GM19438 (cell line): ENCODE measurements around the gene PSG6.
"Not testable (repeated sequence)": the region's sequence is repeated elsewhere in the genome, so short reads cannot be mapped to it uniquely, and the experiment has no call there.

Experiments
- ATAC-seq: cut with Tn5 transposase; IDR thresholded peaks from one replicate; pipeline ENCODE4 v1.9.1; 2021; ENCODE audit warnings: low read depth; ENCODE audit not compliant: unreplicated experiment

PSG6 gene

DNA sequence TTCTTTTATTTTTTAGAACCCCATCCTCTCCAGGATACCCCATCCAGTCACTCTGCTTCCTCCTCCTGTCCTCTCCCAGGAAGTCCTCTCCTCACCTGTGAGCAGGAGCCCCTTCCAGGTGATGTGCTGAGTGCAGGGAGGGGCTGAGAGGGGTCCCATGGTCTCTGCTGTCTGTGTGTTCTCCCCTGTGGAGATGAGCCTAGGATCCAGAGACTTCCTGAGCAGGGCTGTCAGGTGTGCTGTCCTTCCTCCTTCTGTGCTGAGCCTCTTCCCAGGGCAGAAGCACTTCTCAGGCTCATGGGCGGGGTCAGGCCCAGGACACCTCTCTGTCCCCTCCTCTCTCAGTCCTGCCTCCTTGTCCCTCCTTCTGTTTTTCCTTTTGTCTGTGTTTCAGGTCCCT, at the start of gene PSG6:
Gene PSG6, minus strand, starts transcription at position 261 of the 400 bp plus-strand sequence. Its CDS starts 102 bp downstream, at position 159.
- not testable (repeated sequence) for ATAC-seq

DNA sequence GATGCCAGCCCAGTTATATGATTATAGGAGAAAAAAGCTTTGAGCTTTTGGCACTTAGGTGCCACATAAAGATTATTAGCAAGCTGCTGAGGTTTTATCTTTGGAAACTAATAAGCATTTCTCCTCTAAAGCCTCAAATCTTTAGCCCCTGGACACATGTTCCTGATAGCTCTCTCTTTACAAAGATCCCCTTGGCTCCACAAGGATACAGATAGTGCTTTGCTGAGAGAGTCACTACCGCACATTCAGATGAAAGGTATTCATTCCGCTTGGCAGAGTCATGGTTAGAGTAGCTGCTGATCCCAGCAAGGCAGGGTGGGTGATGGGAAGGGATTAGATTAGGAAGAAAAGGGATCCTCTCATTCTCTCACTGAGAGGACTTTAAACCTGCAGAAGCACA, 47.5 kb upstream of the PSG6 start:
- ATAC-seq, result no peak

DNA sequence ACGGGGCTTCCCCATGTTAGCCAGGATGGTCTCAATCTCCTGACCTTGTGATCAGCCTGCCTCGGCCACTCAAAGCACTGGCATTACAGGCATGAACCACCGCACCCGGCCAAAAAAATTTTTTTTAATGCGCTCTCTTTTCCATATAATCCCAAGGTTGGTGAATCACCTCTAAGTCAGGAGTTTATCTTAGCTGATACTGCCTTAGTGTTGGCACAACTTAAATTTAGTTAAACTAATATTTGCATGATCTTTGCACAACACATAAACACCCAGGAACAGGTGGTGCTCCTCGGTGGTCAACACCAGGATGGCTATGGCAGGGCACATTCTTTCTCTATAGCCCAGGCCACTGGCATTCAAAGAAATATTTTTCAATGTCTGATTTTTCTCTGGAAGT, 43.4 kb upstream of the PSG6 start:
- ATAC-seq, result no peak

DNA sequence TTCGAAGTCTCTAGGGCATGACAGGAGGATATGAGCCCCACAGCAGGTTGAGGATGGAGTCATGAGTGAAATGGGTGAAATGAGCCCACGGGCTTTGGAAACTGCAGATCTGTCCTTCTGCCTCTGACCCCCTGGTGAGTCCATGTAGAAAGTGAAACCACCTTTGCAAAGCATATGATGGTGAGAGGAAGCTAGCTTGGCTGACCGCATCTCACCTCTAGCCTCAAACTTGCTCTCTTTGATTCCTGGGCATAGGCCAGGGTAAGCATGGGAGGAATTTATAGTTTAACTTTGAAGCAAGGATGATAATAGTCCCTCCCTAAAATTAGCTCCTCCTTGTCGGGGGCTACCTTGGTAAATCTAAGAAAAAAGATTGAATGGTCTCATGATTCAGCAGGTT, 34.4 kb upstream of the PSG6 start:
- not testable (repeated sequence) for ATAC-seq

DNA sequence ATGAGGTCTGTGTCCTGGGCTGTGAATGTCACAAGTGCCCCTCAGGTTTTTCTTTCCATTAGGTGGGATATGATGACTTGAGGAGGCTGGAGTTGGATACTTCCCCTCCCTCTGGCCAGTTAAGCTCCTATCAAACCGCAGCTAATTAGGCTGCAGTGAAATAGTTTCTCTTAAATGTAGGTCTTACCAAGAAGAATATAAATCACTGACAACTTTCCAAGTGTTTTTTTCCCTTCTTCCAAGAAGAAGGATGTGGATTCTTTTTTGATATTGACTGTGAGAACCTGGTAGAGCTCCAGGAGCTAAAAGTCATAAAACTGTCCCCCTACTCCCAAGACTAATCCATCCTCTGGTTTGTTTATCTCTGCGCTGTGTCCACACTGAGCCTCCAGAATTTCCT, 33.8 kb upstream of the PSG6 start:
- ATAC-seq, result not testable (repeated sequence)

DNA sequence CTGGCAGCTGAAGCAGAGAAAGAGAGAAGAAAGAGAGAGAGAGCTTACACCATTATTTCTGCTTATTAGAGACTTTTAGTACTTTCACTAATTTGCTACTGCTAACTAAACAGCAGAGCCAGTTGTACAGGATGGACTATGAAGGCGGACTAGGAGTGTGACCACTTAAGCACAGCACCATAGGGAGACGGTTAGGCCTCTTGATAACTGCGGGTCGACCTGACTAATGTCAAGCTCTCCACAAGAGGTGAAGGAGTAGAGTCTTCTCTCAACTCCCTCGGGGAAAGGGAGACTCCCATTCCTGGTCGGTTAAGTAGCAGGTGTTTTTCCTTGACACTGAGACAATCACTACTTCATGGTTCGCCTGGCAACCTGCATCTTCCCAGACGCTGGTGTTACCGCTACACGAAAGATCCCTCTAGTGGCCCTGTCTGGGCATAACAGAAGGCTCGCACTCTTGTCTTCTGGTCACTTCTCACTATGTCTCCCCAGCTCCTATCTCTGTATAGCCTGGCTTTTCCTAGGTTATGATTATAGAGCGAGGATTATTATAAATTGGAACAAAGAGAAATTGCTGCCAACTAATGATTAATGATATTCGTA, 24.6 kb upstream of the PSG6 start:
- ATAC-seq, result no peak

DNA sequence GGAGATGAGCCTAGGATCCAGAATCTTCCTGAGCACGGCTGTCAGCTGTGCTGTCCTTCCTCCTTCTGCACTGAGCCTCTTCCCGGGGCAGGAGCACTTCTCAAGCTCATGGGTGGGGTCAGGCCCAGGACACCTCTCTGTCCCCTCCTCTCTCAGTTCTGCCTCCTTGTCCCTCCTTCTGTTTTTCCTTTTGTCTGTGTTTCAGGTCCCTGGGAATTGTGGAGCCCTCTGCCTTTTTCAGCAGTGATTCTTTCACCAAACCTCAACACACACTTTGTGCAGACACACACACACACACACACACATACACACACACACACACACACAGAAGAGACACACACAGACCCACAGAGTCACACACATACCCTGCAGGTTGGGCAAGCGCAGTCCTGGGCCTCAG, 19.4 kb upstream of the PSG6 start, which contains the start of gene PSG7:
Gene PSG7, minus strand, starts transcription at position 101 of the 400 bp plus-strand sequence. CDS start 131 bp downstream, outside the sequence.
- ATAC-seq, result not testable (repeated sequence)

DNA sequence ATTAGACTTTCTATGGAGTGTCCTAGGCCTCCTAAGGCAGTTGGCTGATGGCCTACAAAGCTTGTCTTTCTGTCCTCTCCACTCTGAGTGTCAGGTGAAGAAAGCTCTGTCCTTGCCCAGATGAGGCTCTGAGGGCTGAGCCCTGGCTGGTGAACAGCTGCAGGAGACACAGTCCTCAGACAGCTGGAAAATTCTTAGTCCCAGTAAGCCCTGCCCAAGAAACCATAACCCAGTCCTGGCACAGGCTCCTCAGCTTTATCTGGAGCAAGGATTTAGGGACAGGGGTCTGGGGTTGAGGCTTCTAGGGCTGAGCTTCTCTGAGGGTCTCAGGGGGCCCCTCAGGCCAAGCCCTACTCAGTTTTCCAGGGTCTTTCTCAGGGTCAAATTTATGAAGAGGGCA, 17.0 kb upstream of the PSG6 start:
- ATAC-seq, result not testable (repeated sequence)

DNA sequence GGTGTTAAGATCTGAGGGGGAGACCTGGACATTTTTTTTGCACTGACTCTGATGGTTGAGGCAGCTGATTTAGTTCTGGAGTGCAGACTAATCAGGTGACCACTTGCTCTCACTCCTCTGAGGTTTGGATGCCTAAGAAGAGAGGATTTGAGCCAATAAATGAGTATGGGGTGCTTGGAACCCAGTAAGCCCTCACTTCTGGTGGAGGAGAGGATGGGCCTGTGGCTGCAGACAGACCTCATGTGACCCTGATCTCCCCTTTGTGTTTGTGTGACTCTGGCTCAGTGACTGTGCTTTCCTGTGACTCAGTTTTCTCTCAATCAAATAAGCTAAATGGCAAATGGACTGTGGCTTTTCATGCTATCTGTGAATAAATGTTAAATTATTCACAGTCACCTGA, 16.5 kb upstream of the PSG6 start:
- ATAC-seq, result not testable (repeated sequence)

DNA sequence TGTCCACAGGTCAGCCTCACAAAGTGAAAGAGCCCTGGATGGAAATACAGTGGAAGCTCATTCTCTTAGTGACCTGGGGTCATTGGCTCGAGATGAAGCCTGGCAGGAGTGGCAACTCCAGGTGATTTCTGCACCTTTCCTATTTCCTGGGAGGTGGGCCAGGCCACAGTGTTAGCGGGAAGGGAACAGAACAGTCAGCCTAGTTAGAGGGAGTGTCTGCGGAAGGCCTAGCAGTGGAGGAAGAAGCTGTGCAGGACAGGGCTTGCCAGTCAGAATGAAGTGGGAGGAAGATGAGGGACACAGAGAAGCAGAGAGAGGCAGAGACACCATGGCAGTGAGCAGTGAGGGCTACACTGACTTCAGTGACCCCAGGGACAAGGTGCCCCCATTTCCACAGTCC, 15.7 kb upstream of the PSG6 start:
- ATAC-seq, result not testable (repeated sequence)

DNA sequence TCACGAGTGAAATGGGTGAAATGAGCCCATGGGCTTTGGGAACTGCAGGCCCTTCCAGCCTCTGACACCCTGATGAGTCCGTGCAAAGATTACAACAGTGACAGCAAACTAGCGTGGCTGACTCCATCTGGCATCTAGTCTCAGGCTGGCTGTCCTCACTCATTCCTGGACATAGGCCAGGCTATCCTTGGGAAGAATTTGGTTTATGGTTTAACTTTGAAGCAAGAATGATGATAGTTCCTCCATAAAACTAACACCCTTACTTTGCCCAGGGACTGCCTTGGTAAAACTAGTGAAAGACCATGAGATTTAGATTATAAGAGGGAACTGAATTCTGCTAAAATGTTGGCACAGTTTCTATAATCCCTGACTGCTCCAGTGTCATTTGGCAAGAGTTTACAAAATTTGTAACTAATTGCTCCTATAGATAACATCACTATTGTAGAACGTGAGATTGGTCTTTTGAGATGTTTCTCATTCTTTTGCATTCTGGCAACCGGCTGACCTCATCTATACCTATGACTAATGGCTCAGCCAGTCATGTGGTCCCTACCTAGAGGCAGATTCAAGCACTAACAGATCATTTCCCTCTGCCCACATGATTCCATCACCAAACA, 14.9 kb upstream of the PSG6 start:
- not testable (repeated sequence) for ATAC-seq

DNA sequence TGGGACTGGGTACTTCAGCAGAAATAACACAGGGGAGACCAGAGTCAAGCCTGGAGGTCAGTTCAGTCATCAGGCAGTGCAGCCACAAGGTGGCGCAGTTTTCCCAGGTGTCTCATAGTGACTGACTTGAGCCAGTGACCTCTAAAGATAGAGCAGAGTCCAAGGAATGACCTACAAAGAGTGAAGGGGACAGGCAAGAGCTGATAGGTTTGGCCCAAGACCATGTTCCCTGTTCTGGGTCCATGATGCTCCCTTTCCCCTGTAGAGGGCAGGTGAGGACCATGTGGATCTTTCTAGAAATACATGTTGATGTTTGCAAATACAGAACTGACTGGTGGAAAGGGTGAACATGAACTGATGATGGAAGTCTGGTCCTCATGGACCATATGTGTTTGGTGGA, 12.5 kb upstream of the PSG6 start:
- ATAC-seq, result not testable (repeated sequence)

DNA sequence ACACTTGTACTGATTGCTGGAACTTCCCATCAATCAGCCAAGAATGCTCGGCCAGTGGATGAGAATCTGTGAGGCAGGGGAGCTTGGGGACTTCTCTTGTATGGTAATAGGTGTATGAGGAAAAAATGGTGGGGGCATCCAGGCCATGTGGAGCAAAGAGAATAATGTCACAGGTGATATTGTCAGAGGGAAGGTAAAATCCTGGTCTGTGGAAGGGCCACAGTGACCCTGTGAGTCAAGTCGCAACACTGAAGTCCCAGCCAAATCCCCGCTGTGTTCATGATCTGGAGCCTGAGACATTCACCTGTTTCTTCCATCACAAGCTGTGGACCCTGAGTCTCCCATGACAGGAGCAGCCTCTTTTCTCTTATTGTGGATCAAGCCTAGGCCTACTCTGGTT, 11.2 kb upstream of the PSG6 start:
- no peak for ATAC-seq

DNA sequence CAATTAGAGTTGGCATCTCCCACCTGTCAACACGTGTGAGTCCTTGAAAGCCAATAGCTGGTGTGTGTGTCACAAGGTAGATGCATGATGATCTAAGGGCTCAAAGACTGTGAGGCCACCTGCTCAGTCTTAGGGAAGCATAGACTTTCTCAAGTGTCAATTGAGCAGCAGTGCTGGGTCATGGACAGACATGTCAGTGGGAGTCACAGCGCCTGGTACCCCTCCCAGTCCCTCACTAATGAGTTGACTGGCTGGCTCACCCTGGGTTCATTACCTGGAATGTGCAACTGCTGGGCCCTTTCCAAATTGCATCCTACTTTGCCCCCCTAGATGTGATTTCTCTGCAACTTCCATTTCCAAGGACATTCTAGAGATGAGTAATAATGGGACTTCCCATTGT, 9.1 kb upstream of the PSG6 start:
- ATAC-seq, result no peak

DNA sequence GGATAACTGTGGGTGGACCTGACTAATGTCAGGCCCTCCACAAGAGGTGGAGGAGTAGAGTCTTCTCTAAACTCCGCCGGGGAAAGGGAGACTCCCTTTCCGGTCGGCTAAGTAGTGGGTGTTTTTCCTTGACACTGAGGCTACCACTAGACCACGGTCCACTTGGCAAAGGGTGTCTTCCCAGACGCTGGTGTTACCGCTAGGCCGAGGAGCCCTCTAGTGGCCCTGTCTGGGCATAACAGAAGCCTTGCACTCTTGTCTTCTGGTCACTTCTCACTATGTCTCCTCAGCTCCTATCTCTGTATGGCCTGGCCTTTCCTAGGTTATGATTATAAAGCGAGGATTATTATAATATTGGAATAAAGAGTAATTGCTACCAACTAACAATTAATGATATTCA, 5.4 kb upstream of the PSG6 start:
- not testable (repeated sequence) for ATAC-seq

DNA sequence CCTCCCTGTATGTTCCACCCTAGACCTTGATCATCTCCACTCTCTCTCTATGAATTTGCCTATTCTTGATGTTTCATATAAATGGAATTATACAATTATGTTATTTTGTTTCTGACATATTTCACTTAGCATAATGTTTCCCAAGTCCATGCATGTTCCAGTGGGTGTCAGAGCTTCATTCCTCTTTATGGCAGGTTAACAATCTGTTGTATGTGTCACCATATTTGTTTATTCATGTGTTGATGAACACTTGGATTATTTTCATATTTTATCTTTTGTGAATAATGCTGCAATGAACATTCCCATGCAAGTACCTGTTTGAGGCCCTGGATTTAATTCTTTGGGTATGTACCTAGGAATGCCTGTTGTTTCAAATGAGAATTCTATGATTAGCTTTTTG, 3.3 kb upstream of the PSG6 start:
- not testable (repeated sequence) for ATAC-seq

DNA sequence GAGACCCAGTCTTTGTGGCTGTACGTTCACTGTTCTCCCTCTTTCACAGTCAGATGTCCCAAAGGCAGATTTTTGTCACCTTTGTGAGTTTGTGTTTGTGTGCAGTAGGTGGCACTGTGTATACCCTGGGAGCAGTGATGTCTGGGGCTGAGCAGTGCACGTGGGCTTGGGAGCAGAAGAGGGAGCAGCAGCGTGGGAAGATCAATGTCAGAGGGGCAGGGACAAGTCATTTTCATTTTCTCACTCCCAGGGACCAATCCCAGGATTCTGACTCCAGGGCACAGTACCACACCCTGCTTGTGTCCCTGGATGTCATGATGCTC, 2.0 kb upstream of the PSG6 start:
- ATAC-seq, result no peak

DNA sequence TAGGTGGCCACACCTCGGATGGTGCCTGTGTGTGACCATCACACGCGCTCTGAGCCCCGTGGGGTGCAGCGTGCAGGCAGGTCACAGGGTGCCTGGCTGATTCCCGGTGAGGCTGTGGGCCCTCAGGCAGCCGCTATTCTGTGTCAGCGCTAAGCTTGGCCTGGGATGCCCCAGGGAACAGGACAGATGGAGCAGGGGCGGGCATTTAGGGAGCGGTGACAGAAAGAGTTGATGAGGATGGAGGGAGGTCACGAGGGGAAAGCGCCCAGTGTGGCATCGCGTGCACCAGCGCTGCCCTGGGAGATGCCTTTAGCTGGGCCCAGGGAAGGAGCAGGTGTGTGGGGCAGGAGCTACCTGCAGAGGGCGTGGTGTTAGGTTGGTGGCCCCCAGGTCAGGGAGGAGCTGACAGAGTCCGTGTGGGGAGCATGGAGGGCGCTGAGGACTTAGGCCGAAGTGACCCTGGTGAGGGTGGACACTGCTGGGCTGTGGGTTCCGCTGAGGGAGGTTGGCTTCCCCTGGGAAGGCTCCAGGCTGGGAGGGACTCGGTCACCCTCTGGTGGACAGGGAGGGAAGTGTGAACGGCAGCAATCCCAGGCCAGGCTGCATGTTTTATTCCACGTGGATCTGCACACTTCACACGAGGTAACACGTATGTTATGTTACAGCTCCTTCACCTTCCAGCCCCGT, 1.5 kb upstream of the PSG6 start:
- not testable (repeated sequence) for ATAC-seq

DNA sequence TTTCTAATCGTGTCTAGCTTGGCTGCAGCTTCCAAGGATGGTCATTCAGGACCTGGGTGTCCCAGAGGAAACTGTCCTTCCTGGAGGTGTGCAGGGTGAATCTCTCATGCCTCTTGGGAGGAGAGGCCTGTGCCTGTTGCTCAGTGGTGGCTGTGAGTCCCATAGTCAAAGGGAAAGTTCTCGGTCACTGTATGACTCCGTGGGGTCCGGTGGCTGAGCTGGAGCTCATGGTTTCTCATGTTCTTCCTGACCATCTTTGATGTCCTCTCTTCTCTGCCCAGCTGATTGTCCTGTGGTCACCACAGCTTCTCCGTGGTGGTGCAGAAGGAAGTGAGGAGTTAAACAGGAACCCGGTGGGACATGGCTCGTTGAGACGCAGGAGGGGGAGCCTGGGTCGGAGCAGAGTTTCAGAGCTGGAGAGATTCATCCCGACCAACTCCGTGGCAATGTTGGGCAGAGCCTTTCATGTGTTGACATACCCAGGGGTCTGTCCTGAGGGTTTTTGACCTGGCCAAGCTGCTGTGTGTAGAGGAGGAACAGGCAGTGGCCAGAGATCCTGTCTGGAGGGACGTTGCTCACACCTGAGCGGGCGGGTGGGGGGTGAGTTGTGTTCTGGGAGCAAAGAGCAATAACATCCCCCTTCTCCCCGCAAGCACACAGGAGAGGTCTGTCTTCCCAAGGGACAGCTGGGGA, 829 bp upstream of the PSG6 start:
- not testable (repeated sequence) for ATAC-seq

DNA sequence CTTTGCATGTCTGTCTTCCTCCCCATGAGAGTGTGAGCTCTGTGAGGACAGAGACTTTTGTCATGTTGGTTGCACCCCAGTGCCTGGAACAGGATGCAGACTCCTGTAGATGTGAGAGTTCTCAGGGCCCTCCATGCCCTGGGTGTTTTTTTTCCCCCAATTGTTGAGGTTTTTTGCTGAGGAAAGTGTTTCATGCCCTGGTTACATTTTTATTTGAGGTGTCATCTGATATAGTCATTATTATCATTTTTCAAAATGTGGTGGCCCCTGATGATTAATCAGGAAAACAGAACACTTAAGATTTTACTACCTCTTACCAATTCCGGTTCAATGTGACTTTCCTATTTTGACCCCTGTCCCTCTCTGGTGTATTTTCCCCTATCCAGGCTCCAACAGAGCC, 763 bp downstream of the PSG6 start:
- ATAC-seq, result not testable (repeated sequence)

DNA sequence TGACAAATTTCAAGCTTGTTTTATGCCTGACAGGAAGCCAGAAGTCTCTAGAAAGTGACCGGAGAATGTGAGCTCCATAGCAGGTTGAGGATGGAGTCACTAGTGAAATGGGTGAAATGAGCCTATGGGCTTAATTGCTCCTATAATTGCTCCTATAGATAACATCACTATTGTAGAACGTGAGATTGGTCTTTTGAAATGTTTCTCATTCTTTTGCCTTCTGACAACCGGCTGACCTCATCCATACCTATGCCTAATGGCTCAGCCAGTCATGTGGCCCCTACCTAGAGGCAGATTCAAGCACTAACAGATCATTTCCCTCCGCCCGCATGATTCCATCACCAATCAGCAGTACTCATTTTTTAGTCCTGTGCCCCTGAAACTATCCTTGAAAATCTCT, 4.2 kb downstream of the PSG6 start:
- not testable (repeated sequence) for ATAC-seq
